Esophagus muscularis mucosa (tissue), 4 donors: ENCODE measurements around the gene CNTN6. TPM values are rescaled to one million over a fixed set of nuclear protein-coding genes. Genes with fewer than 3 reads are reported as not detected.

Source experiments
- DNase-seq: peaks from one replicate; pipeline ENCODE4 v3.0.0-alpha.2; 2017; ENCODE audit errors: extremely low spot score
- H3K27ac ChIP-seq, 4 donors: fragments of 200-600 bp; sonication (generic); replicated peaks in 1 of 4; 1 replicate in 3 of 4; 2 replicates in 1 of 4; pipeline ENCODE4 v1.5.1; 2016 to 2019; ENCODE audit warnings: mild to moderate bottlenecking in 1 of 4
- H3K27me3 ChIP-seq, 4 donors: fragments of 200-600 bp; sonication (generic); one replicate each; pipeline versions ENCODE4 v1.5.1 to v1.6.0; 2016 to 2019
- H3K36me3 ChIP-seq, 4 donors: fragments of 200-600 bp; sonication (generic); one replicate each; pipeline ENCODE4 v1.5.1; 2016 to 2019
- H3K4me1 ChIP-seq, 4 donors: fragments of 200-600 bp; sonication (generic); one replicate each; pipeline ENCODE4 v1.5.1; 2016 to 2019
- H3K4me3 ChIP-seq, 4 donors: fragments of 200-600 bp; sonication (generic); 1 replicate in 2 of 4; 2 replicates in 2 of 4; pipeline ENCODE4 v1.5.1; 2016 to 2019; ENCODE audit warnings: mild to moderate bottlenecking in 4 of 4, moderate library complexity in 1 of 4
- H3K9me3 ChIP-seq, 4 donors: fragments of 200-600 bp; sonication (generic); 1 replicate in 3 of 4; 2 replicates in 1 of 4; pipeline ENCODE4 v1.5.1; 2016 to 2019
- EP300 ChIP-seq: sonication (generic); formaldehyde crosslinking; IDR thresholded peaks from one replicate; pipeline ENCODE4 v1.6.1; 2017; ENCODE audit warnings: antibody characterized with exemption
- POLR2A ChIP-seq: fragments of 450-650 bp; IDR thresholded peaks from one replicate; pipeline ENCODE4 v1.6.1; 2017; ENCODE audit warnings: antibody characterized with exemption, moderate library complexity, mild to moderate bottlenecking, low read depth
- POLR2AphosphoS5 ChIP-seq, 2 donors: sonication (generic); formaldehyde crosslinking; IDR thresholded peaks; one replicate each; pipeline ENCODE4 v1.6.1; 2017; ENCODE audit warnings: antibody characterized with exemption in 2 of 2
- WGBS: methylation state at CpG from one replicate; pipeline ENCODE4 v1.1.5; 2018; 5-methylcytosine and 5-hydroxymethylcytosine counted together
- intact Hi-C: fragments of 100-400 bp; cut with DNase I; formaldehyde crosslinking; loops from one replicate; pipeline ENCODE4 v1.15.1; 2023
- total RNA-seq, 4 donors: library from RNA; depleted of rRNA; stranded (reverse); fragments of >200 nt; gene quantifications; one replicate each; pipeline versions ENCODE4 v1.1.0 to v1.2.1, GENCODE V29; 2016
- TF ChIP-seq, protein P1 (sequence below), 3 experiments: fragments of 200-600 bp in 2 of 3; fragments of 450-650 bp in 1 of 3; sonication (generic) in 2 of 3; IDR thresholded peaks; one replicate each; pipeline ENCODE4 v1.5.1; 2017 to 2019; ENCODE audit warnings: antibody characterized with exemption in 3 of 3, mild to moderate bottlenecking in 2 of 3, moderate library complexity in 1 of 3

Gene CNTN6
- total RNA-seq, 4 donors from 2014 or later, result 0.06 to 0.83 (median 0.17) TPM; not detected in 1

DNA sequence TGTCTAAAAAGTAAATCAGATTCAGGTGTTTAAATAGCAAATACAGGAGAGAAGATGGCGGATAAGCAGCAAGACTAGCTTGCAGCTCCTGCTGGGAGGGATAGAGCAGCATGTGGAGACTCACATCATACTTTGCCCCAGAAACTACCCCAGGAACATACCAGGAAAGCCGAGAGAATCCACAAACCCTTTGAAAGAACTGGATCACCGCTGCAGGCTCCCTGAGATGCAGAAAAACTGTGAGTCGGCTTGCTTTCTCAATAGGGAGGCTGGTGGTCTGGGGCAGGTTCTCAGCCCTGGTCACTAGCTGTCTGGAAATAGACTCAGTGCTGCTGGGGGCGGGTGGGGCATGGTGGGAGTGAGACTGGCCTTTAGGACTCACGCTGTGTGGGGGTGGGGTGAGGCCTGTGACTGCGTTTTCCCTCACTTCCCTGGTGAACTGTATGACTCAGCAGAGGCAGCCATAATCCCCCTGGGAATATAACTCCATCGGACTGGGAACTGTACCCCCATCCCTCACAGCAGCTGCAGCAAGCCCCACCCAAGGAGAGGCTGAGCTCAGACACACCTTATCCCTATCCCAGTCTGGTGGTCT lies 142.8 kb downstream of the CNTN6 start:
- no peak overlapping the region for H3K27ac ChIP-seq
- TF ChIP-seq, protein P1, sequence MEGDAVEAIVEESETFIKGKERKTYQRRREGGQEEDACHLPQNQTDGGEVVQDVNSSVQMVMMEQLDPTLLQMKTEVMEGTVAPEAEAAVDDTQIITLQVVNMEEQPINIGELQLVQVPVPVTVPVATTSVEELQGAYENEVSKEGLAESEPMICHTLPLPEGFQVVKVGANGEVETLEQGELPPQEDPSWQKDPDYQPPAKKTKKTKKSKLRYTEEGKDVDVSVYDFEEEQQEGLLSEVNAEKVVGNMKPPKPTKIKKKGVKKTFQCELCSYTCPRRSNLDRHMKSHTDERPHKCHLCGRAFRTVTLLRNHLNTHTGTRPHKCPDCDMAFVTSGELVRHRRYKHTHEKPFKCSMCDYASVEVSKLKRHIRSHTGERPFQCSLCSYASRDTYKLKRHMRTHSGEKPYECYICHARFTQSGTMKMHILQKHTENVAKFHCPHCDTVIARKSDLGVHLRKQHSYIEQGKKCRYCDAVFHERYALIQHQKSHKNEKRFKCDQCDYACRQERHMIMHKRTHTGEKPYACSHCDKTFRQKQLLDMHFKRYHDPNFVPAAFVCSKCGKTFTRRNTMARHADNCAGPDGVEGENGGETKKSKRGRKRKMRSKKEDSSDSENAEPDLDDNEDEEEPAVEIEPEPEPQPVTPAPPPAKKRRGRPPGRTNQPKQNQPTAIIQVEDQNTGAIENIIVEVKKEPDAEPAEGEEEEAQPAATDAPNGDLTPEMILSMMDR (IDR thresholded peaks at IDR 0.05), result no peak
- no peak for TF ChIP-seq EP300
- no peak for TF ChIP-seq POLR2A
- no peak for TF ChIP-seq POLR2AphosphoS5 (IDR thresholded peaks at IDR 0.05)
- intact Hi-C loops, result no loop called here
- H3K9me3 ChIP-seq, result no peaks in the 10 kb centered on the region
- WGBS, result 67% methylated on average over 8 of the region's 8 CpGs
- no peaks in the 10 kb centered on the region for H3K36me3 ChIP-seq
- no peak overlapping the region for H3K4me3 ChIP-seq
- no peaks in the 10 kb centered on the region for H3K4me1 ChIP-seq
- DNase-seq, result no peak
- no peaks in the 10 kb centered on the region for H3K27me3 ChIP-seq

DNA sequence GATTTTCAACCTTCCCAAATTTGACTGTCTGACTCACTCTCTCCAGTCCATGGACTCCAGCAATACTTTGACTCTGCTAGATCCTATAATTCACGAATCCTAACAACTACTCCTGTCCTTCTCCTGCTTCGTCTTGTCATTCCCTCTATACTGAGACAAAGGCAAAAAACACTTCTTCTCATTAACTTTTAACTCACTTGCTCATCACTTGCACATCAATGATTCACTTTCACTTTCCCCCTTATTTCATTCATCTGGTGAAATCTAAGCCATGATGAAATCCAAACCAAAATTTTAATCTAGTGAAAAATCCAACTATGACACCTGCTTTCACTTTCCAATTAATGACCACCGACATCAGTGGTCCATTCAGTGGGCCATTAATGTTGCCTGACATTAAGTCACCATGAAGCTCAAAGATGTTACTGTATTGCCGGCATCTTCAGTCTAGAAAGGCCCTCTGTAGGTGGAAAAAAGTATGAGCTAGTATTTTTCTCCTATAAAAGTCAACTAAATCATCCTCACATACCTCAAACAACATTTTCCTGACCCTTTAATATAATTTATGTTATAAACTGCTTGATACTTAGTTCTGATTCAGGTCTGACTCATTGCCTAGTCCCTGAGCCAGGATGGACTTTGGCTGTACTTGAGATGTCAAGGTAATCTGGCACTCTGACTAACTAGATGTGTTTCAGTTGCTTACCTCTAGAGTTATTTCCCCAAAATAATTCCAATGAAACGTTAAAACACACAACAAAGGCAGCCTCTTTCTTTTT lies 158.6 kb downstream of the CNTN6 start:
- H3K36me3 ChIP-seq, result no peaks in the 10 kb centered on the region
- no peak for TF ChIP-seq POLR2A
- TF ChIP-seq, protein P1 (IDR thresholded peaks at IDR 0.05), result no peak
- no peak for TF ChIP-seq EP300
- no peak for TF ChIP-seq POLR2AphosphoS5 (IDR thresholded peaks at IDR 0.05)
- H3K4me1 ChIP-seq, result no peaks in the 10 kb centered on the region
- intact Hi-C loops, result no loop called here
- no peak for DNase-seq
- H3K4me3 ChIP-seq, result no peak overlapping the region
- H3K27me3 ChIP-seq, result no peaks in the 10 kb centered on the region
- WGBS, result 66% methylated on average over 5 of the region's 5 CpGs
- H3K9me3 ChIP-seq, result no peaks in the 10 kb centered on the region
- no peak overlapping the region for H3K27ac ChIP-seq

DNA sequence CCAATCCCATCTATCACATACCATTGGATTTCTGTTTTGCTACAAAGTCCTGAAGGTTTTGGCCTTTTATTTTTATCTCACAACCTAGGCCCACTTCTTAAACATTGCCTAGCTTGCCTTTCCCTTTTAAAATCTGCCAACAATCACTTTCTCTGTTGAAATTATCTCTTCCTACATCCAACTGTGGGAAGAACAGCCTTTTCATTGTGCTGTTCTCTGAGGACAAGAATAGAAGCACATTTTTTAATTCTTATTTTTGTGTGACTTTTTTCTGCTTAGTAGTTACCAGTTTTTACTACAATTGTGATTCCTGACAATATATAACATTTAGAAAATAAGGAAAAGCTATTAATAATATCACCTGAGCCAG lies 159.2 kb downstream of the CNTN6 start:
- no peak for TF ChIP-seq EP300
- TF ChIP-seq POLR2AphosphoS5 (IDR thresholded peaks at IDR 0.05), result no peak
- TF ChIP-seq, protein P1 (IDR thresholded peaks at IDR 0.05), result no peak
- no peak for TF ChIP-seq POLR2A
- H3K4me1 ChIP-seq, result no peaks in the 10 kb centered on the region
- H3K36me3 ChIP-seq, result no peaks in the 10 kb centered on the region
- DNase-seq, result no peak
- no peak overlapping the region for H3K4me3 ChIP-seq
- intact Hi-C loops, result no loop called here
- H3K27ac ChIP-seq, result no peak overlapping the region
- no peaks in the 10 kb centered on the region for H3K9me3 ChIP-seq
- H3K27me3 ChIP-seq, result no peaks in the 10 kb centered on the region

DNA sequence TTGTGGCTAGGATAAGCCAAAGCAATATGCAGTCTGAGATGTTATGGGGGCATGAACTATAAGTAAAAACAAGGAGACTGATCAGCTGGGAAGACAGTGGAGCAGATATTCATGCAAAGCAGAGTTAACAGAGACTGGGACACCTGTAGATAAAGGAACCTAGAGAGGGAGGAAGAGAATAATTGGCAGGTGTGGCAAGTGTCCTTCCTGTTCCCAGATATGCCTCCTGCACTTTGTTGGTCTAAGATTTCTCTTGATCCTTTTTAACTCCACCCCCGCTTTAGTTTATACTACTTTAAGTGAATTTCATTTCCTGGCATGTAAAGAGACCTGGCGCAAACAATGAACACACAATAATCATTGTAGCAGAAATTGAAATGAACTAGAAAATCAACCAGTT lies 169.4 kb downstream of the CNTN6 start:
- intact Hi-C loops, result no loop called here
- DNase-seq, result no peak
- H3K27me3 ChIP-seq, result no peaks in the 10 kb centered on the region
- H3K4me3 ChIP-seq, result no peak overlapping the region
- no peaks in the 10 kb centered on the region for H3K36me3 ChIP-seq
- H3K9me3 ChIP-seq, result no peaks in the 10 kb centered on the region
- no peak overlapping the region for H3K27ac ChIP-seq
- H3K4me1 ChIP-seq, result no peaks in the 10 kb centered on the region
- TF ChIP-seq POLR2A, result no peak
- WGBS, result 87% methylated on average over 2 of the region's 2 CpGs

DNA sequence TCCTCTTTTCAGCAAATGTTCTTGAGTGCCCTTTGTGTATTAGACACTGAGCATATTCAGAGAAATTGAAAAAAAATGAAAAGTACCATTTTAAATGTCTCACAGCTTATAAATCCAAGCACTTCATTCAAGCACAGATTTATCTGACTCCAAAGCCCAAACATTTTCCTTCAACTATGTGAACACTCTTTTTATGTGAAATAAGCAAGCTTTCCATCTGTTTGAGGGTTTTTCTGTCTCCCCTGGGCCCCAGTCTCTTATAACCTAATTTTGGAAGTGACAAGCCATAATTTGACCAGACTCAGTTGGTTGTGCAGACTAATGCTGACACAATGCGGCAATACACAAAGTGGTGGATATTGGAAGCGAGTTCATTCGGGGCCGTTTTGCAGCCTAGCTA lies 170.3 kb downstream of the CNTN6 start:
- Histone ChIP-seq H3K9me3 (no peaks in the 10 kb centered on the region), H3K27ac (no peak overlapping the region), H3K4me1 (no peaks in the 10 kb centered on the region), H3K27me3 (no peaks in the 10 kb centered on the region), H3K4me3 (no peak overlapping the region), H3K36me3 (no peaks in the 10 kb centered on the region)
- whole genome bisulfite sequencing, result 73% methylated on average over 4 of the region's 4 CpGs
- no peak for DNase-seq
- TF ChIP-seq POLR2AphosphoS5 (IDR thresholded peaks at IDR 0.05) (no peak), POLR2A (no peak), EP300 (no peak)
- TF ChIP-seq, protein P1 (IDR thresholded peaks at IDR 0.05), result no peak
- intact Hi-C loops, result no loop called here
